Bronchial epithelial cell (primary cell): ENCODE data around the gene STMP1. TPM values are rescaled to one million over a fixed set of nuclear protein-coding genes. Genes with fewer than 3 reads are reported as not detected.

Source experiments
- DNase-seq: peaks from one replicate; pipeline ENCODE4 v3.0.0-alpha.2; 2010; ENCODE audit warnings: low read depth
- FAIRE-seq: peaks from 2 replicates; lab custom pipeline; 2011; peaks lifted over from hg19 to GRCh38; lab: Jason Lieb, UNC
- H3K27me3 ChIP-seq: 2 replicates; pipeline ENCODE4 v1.5.1; 2011; ENCODE audit warnings: low read length; ENCODE audit not compliant: control insufficient read depth, insufficient read depth
- H3K36me3 ChIP-seq: 2 replicates; pipeline ENCODE4 v1.5.1; 2011; ENCODE audit warnings: low read length; ENCODE audit not compliant: control insufficient read depth, insufficient read depth
- H3K4me3 ChIP-seq: 2 replicates; pipeline ENCODE4 v1.5.1; 2011; ENCODE audit warnings: mild to moderate bottlenecking, low read depth, low read length, control low read depth
- CTCF ChIP-seq: IDR thresholded peaks from 2 replicates; pipeline ENCODE4 v1.5.1; 2011; ENCODE audit warnings: mild to moderate bottlenecking, moderate library complexity, low read length, control low read depth, inconsistent platforms; ENCODE audit not compliant: insufficient read depth, severe bottlenecking
- total RNA-seq: library from RNA; depleted of rRNA; stranded (reverse); fragments of >200 nt; gene quantifications from 2 replicates; pipeline ENCODE4 v1.2.1, GENCODE V29; 2014

The STMP1 gene
- total RNA-seq, 1 donor from 2014 or later = 7.4 TPM

- FAIRE-seq = no peak
- peaks cover 2% of the 10 kb centered on the region for H3K36me3 ChIP-seq
- no peak for TF ChIP-seq CTCF
- no peak overlapping the region for H3K4me3 ChIP-seq
- no peaks in the 10 kb centered on the region for H3K27me3 ChIP-seq
- DNase-seq = no peak
Observed at GRCh38 chr7:135693558-135693957, 31.2 kb downstream of the STMP1 start.

- Histone ChIP-seq H3K4me3 (no peak overlapping the region), H3K27me3 (no peaks in the 10 kb centered on the region), H3K36me3 (no peaks in the 10 kb centered on the region)
- no peak for TF ChIP-seq CTCF
- FAIRE-seq (no peak), DNase-seq (no peak)
Observed at GRCh38 chr7:135697276-135698049, 35.1 kb downstream of the STMP1 start.

- H3K4me3 ChIP-seq = no peak overlapping the region
- no peaks in the 10 kb centered on the region for H3K27me3 ChIP-seq
- FAIRE-seq (no peak), DNase-seq (no peak)
- peak; percentile 29 for TF ChIP-seq CTCF
- no peaks in the 10 kb centered on the region for H3K36me3 ChIP-seq
Observed at GRCh38 chr7:135704074-135704473, 41.8 kb downstream of the STMP1 start.

GRCh38 chr7:135704698-135705097, 42.4 kb downstream of the STMP1 start:
- no peak overlapping the region for H3K4me3 ChIP-seq
- DNase-seq (peak; percentile 27), FAIRE-seq (no peak)
- H3K27me3 ChIP-seq = no peaks in the 10 kb centered on the region
- H3K36me3 ChIP-seq = no peaks in the 10 kb centered on the region
- no peak for TF ChIP-seq CTCF

- no peak for FAIRE-seq
- H3K27me3 ChIP-seq = no peaks in the 10 kb centered on the region
- no peak overlapping the region for H3K4me3 ChIP-seq
- no peaks in the 10 kb centered on the region for H3K36me3 ChIP-seq
- peak; percentile 77 for DNase-seq
- no peak for TF ChIP-seq CTCF
Observed at GRCh38 chr7:135706038-135706742, 43.9 kb downstream of the STMP1 start.
